Epidermal melanocyte (primary cell): ENCODE data around the gene TEAD4.

Experiments used
- DNase-seq: peaks from one replicate; pipeline ENCODE4 v3.0.0; 2011; ENCODE audit warnings: low spot score; ENCODE audit not compliant: insufficient read length

The TEAD4 gene

GRCh38 chr12:2959192-2959504, at the start of gene TEAD4:
Gene TEAD4, plus strand, starts transcription at chr12:2959397.
- peak; percentile 94 for DNase-seq

- no peak for DNase-seq
These were observed 47.0 kb upstream of the TEAD4 start for GRCh38 chr12:2912216-2912575.

GRCh38 chr12:2919249-2919648, 39.9 kb upstream of the TEAD4 start:
- no peak for DNase-seq

GRCh38 chr12:2922329-2922728, 36.9 kb upstream of the TEAD4 start:
- no peak for DNase-seq

GRCh38 chr12:2923057-2923456, 36.1 kb upstream of the TEAD4 start:
- DNase-seq = no peak

GRCh38 chr12:2924019-2924418, 35.2 kb upstream of the TEAD4 start:
- DNase-seq = no peak

GRCh38 chr12:2925322-2925995, 33.7 kb upstream of the TEAD4 start:
- DNase-seq = no peak

- DNase-seq = no peak
These were observed 28.3 kb upstream of the TEAD4 start for GRCh38 chr12:2930865-2931264.

- DNase-seq = no peak
These were observed 25.6 kb upstream of the TEAD4 start for GRCh38 chr12:2933586-2933985.

- DNase-seq = no peak
These were observed 24.8 kb upstream of the TEAD4 start for GRCh38 chr12:2934371-2934770.

- no peak for DNase-seq
These were observed 22.9 kb upstream of the TEAD4 start for GRCh38 chr12:2936301-2936700.

GRCh38 chr12:2937500-2937899, 21.7 kb upstream of the TEAD4 start:
- no peak for DNase-seq

- no peak for DNase-seq
These were observed 20.0 kb upstream of the TEAD4 start for GRCh38 chr12:2939191-2939590.

- DNase-seq = no peak
These were observed 18.6 kb upstream of the TEAD4 start for GRCh38 chr12:2940564-2940963.

GRCh38 chr12:2941524-2941923, 17.7 kb upstream of the TEAD4 start:
- no peak for DNase-seq

- no peak for DNase-seq
These were observed 14.7 kb upstream of the TEAD4 start for GRCh38 chr12:2944401-2945047.

- DNase-seq = no peak
These were observed 9.8 kb upstream of the TEAD4 start for GRCh38 chr12:2949411-2949810.

GRCh38 chr12:2955888-2956287, 3.3 kb upstream of the TEAD4 start:
- DNase-seq = no peak

GRCh38 chr12:2957816-2958431, 1.3 kb upstream of the TEAD4 start:
- DNase-seq = no peak

GRCh38 chr12:2958432-2959191, 585 bp upstream of the TEAD4 start:
- DNase-seq = peak; percentile 91

GRCh38 chr12:2959505-2960389, 550 bp downstream of the TEAD4 start:
- peak; percentile 59 for DNase-seq
